ENCODE results near the gene CFAP52.

Gene CFAP52

DNA sequence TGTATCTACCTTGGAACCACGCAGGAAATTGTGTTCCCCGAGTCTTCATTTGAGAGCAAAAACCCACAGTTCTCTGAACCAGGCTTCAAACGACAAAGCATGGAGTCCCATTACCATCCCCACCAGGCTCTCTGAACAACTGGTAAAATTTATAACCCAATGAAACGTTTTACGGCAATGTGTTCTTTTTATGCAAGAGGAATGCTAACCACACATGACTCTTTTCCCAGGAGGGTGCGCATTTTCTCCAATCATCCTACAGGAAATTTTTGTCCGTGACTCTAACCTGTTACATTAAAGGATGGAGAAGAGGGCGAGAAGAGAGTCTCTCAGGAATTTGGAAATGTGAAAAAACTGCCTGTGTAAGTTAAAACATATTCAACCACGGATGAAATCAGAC, 18.6 kb upstream of the CFAP52 start:
- H3K4me1 ChIP-seq (ENCODE audit: control insufficient read depth, insufficient read depth, low read length): peaks cover 2% of the 10 kb centered on the region; the same call in 1 of the 2 replicates
- POLR2A ChIA-PET: no interaction called here
- CTCF ChIA-PET: interaction anchor here (0.6 to 1.3 kb wide), 2 partner anchors 20 to 492 kb away, joined by 3 to 5 read pairs; no protein-coding TSS in a partner anchor
- no peak overlapping the region for H3K4me3 ChIP-seq (ENCODE audit: low read depth, low read length)
- H3K27ac ChIP-seq (ENCODE audit: extremely low read depth, low read depth, low read length): no peak overlapping the region
- TF ChIP-seq FEZF1 (tag by site-specific recombination; IDR thresholded peaks at IDR 0.05) (peak; percentile 81), ZNF394 (tag by site-specific recombination; IDR thresholded peaks at IDR 0.05; ENCODE audit: borderline replicate concordance) (no peak)
- TF ChIP-seq, protein P1, sequence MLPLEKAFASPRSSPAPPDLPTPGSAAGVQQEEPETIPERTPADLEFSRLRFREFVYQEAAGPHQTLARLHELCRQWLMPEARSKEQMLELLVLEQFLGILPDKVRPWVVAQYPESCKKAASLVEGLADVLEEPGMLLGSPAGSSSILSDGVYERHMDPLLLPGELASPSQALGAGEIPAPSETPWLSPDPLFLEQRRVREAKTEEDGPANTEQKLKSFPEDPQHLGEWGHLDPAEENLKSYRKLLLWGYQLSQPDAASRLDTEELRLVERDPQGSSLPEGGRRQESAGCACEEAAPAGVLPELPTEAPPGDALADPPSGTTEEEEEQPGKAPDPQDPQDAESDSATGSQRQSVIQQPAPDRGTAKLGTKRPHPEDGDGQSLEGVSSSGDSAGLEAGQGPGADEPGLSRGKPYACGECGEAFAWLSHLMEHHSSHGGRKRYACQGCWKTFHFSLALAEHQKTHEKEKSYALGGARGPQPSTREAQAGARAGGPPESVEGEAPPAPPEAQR (tag by site-specific recombination; IDR thresholded peaks at IDR 0.05): no peak
- H3K36me3 ChIP-seq (ENCODE audit: control insufficient read depth in 2 of 2, insufficient read depth in 1 of 2, low read length in 2 of 2): peaks cover 0 to 7% of the 10 kb centered on the region in 2 experiments; a peak in 1 of 3 replicates
- no peaks in the 10 kb centered on the region for H3K9me3 ChIP-seq (ENCODE audit: control insufficient read depth, insufficient read depth, low read depth, low read length)

DNA sequence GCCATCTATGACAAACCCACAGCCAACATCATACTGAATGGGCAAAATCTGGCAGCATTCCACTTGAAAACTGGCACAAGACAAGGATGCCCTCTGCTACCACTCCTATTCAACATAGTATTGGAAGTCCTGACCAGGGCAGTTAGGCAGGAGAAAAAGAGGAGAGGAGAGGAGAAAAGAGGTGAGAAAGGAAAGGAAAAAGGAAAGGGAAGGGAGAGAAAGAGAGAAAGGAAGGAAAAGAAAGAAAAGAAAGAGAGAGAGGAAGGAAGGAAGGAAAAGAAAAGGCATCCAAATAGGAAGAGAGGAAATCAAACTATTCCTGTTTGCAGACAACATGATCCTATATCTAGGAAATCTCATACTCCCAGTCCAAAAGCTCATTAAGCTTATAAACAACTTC, 12.3 kb upstream of the CFAP52 start:
- TF ChIP-seq ZNF791 (tag by site-specific recombination; IDR thresholded peaks at IDR 0.05): no peak
- no peak for TF ChIP-seq TRIM28 (IDR thresholded peaks at IDR 0.05; ENCODE audit: borderline replicate concordance, low read length)
- TF ChIP-seq PRDM1 (tag by site-specific recombination; IDR thresholded peaks at IDR 0.05): peak; percentile 95
- TF ChIP-seq ZNF366 (tag by site-specific recombination; conservative IDR thresholded peaks at IDR 0.05): 0 out of 2 replicates have a peak, but pooled peaks have one; percentile 21
- POLR2A ChIA-PET: interaction anchor here (3.6 kb wide), 1 partner anchor 11 kb away, joined by 16 read pairs; the partner anchor contains the start of genes CFAP52 and STX8
- Histone ChIP-seq H3K9me3 (ENCODE audit: control insufficient read depth, insufficient read depth, low read depth, low read length) (no peaks in the 10 kb centered on the region), H3K27ac (ENCODE audit: extremely low read depth, low read depth, low read length) (no peak overlapping the region), H3K4me1 (ENCODE audit: control insufficient read depth, insufficient read depth, low read length) (peaks cover 11% of the 10 kb centered on the region), H3K36me3 (ENCODE audit: control insufficient read depth in 2 of 2, insufficient read depth in 1 of 2, low read length in 2 of 2) (peaks cover 4 to 18% of the 10 kb centered on the region in 2 experiments), H3K4me3 (ENCODE audit: low read depth, low read length) (no peak overlapping the region)
- CTCF ChIA-PET: interaction anchor here (0.8 kb wide), 1 partner anchor 13 kb away, joined by 4 read pairs; no protein-coding TSS in a partner anchor

DNA sequence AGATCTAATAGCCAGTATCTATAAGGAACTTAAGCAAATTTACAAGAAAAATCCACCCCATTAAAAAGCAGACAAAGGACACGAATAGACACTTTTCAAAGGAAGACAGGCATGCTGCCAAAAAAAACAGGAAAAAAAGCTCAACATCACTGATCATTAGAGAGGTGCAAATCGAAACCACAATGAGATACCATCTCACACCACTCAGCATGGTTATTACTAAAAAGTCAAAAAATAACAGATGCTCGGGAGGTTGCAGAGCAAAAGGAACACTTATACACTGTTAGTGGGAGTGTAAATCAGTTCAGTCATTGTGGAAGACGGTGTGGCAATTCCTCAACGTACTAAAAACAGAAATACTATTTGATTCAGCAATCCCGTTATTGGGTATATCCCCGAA, 10.4 kb upstream of the CFAP52 start:
- CTCF ChIA-PET: interaction anchor here (0.6 to 1.9 kb wide), 3 partner anchors 9 to 15 kb away, joined by 3 to 8 read pairs (median 7); partner anchors contain the start of gene STX8
- Histone ChIP-seq H3K36me3 (ENCODE audit: control insufficient read depth in 2 of 2, insufficient read depth in 1 of 2, low read length in 2 of 2) (peaks cover 4 to 18% of the 10 kb centered on the region in 2 experiments), H3K9me3 (ENCODE audit: control insufficient read depth, insufficient read depth, low read depth, low read length) (no peaks in the 10 kb centered on the region), H3K4me3 (ENCODE audit: low read depth, low read length) (no peak overlapping the region), H3K4me1 (ENCODE audit: control insufficient read depth, insufficient read depth, low read length) (peaks cover 29% of the 10 kb centered on the region), H3K27ac (ENCODE audit: extremely low read depth, low read depth, low read length) (0 out of 2 replicates have a peak overlapping the region, but pooled peaks have one; percentile 30)
- POLR2A ChIA-PET: interaction anchor here (3.6 kb wide), 1 partner anchor 10 kb away, joined by 16 read pairs; the partner anchor contains the start of genes CFAP52 and STX8
- TF ChIP-seq ZNF394 (tag by site-specific recombination; IDR thresholded peaks at IDR 0.05; ENCODE audit: borderline replicate concordance) (peak; percentile 46; the same call in 1 of the 2 replicates), ZNF274 (IDR thresholded peaks at IDR 0.05; ENCODE audit: low read length) (no peak), ZNF274 (tag by site-specific recombination; IDR thresholded peaks at IDR 0.05; ENCODE audit: borderline replicate concordance) (no peak), ZNF335 (tag by site-specific recombination; conservative IDR thresholded peaks at IDR 0.05) (peak; percentile 38; the same call in 1 of the 2 replicates), OVOL3 (tag by site-specific recombination; IDR thresholded peaks at IDR 0.05) (peak; percentile 59; the same call in 1 of the 2 replicates), ZNF157 (tag by site-specific recombination; IDR thresholded peaks at IDR 0.05) (no peak), ZNF138 (tag by site-specific recombination; IDR thresholded peaks at IDR 0.05; ENCODE audit: borderline replicate concordance) (no peak), ZNF433 (tag by site-specific recombination; IDR thresholded peaks at IDR 0.05; ENCODE audit: low read depth) (no peak), WT1 (tag by site-specific recombination; IDR thresholded peaks at IDR 0.05) (peak; percentile 50), ZBTB21 (tag by site-specific recombination; IDR thresholded peaks at IDR 0.05) (peak; percentile 50; the same call in 1 of the 2 replicates), ZNF292 (tag by site-specific recombination; IDR thresholded peaks at IDR 0.05; ENCODE audit: borderline replicate concordance, low read depth) (no peak), ZNF521 (tag by site-specific recombination; IDR thresholded peaks at IDR 0.05) (no peak), ZNF48 (tag by site-specific recombination; IDR thresholded peaks at IDR 0.05) (no peak)
- TF ChIP-seq, protein P2, sequence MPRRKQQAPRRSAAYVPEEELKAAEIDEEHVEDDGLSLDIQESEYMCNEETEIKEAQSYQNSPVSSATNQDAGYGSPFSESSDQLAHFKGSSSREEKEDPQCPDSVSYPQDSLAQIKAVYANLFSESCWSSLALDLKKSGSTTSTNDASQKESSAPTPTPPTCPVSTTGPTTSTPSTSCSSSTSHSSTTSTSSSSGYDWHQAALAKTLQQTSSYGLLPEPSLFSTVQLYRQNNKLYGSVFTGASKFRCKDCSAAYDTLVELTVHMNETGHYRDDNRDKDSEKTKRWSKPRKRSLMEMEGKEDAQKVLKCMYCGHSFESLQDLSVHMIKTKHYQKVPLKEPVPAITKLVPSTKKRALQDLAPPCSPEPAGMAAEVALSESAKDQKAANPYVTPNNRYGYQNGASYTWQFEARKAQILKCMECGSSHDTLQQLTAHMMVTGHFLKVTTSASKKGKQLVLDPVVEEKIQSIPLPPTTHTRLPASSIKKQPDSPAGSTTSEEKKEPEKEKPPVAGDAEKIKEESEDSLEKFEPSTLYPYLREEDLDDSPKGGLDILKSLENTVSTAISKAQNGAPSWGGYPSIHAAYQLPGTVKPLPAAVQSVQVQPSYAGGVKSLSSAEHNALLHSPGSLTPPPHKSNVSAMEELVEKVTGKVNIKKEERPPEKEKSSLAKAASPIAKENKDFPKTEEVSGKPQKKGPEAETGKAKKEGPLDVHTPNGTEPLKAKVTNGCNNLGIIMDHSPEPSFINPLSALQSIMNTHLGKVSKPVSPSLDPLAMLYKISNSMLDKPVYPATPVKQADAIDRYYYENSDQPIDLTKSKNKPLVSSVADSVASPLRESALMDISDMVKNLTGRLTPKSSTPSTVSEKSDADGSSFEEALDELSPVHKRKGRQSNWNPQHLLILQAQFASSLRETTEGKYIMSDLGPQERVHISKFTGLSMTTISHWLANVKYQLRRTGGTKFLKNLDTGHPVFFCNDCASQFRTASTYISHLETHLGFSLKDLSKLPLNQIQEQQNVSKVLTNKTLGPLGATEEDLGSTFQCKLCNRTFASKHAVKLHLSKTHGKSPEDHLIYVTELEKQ (tag by site-specific recombination; IDR thresholded peaks at IDR 0.05; ENCODE audit: borderline replicate concordance): peak; percentile 36; the same call in 1 of the 2 replicates

Data from HEK293 (cell line).